Choroid plexus epithelial cell (primary cell): ENCODE measurements around the gene IQCK.
"Not testable (repeated sequence)": the region's sequence is repeated elsewhere in the genome, so short reads cannot be mapped to it uniquely, and the experiment has no call there.

Source experiments
- DNase-seq: peaks from one replicate; pipeline ENCODE4 v3.0.0-alpha.2; 2010; ENCODE audit warnings: low read depth
- H3K4me3 ChIP-seq: 2 replicates; pipeline ENCODE4 v1.5.1; 2011; ENCODE audit warnings: low read depth, mild to moderate bottlenecking, control low read depth, low read length, moderate library complexity
- CTCF ChIP-seq: conservative IDR thresholded peaks from 2 replicates; pipeline ENCODE4 v1.5.1; 2011; ENCODE audit warnings: low read depth, mild to moderate bottlenecking, control low read depth, inconsistent platforms, low read length, moderate library complexity

The IQCK gene

GRCh38 chr16:19717741-19718623 is at the start of gene IQCK, which contains the start of gene KNOP1:
TSS of gene IQCK (plus strand) at chr16:19718271. CDS start at chr16:19718307, 36 bp downstream.
TSS of gene KNOP1 (minus strand) at chr16:19718227. CDS start at chr16:19715035, 3,192 bp downstream.
- TF ChIP-seq CTCF, result peak; percentile 34
- DNase-seq, result peak; percentile 92
- peak within 1 kb of the TSS; percentile 99 for H3K4me3 ChIP-seq

GRCh38 chr16:19672378-19672777 is 45.7 kb upstream of the IQCK start:
- no peak overlapping the region for H3K4me3 ChIP-seq
- DNase-seq, result peak; percentile 41
- no peak for TF ChIP-seq CTCF

- DNase-seq, result no peak
- H3K4me3 ChIP-seq, result no peak overlapping the region
- TF ChIP-seq CTCF, result no peak
These were observed 43.6 kb upstream of the IQCK start for GRCh38 chr16:19674485-19674884.

GRCh38 chr16:19677402-19677801 is 40.7 kb upstream of the IQCK start:
- TF ChIP-seq CTCF, result no peak
- no peak overlapping the region for H3K4me3 ChIP-seq
- DNase-seq, result no peak

- no peak overlapping the region for H3K4me3 ChIP-seq
- DNase-seq, result no peak
- TF ChIP-seq CTCF, result no peak
These were observed 39.3 kb upstream of the IQCK start for GRCh38 chr16:19678804-19679203.

GRCh38 chr16:19679281-19679680 is 38.8 kb upstream of the IQCK start:
- not testable (repeated sequence) for DNase-seq, H3K4me3 ChIP-seq

- peak; percentile 48 for TF ChIP-seq CTCF
- no peak for DNase-seq
- H3K4me3 ChIP-seq, result no peak overlapping the region
These were observed 37.2 kb upstream of the IQCK start for GRCh38 chr16:19680881-19681340.
